ENCODE measurements around the gene SUSD3. TPM values are rescaled to one million over a fixed set of nuclear protein-coding genes. Genes with fewer than 3 reads are reported as not detected.
A peak's percentile ranks its signal among the peaks of the same experiment; 100 is the strongest.

SUSD3 gene
- total RNA-seq, 3 donors from 2014 or later, result 1.3 to 52.4 (median 45.9) TPM

DNA sequence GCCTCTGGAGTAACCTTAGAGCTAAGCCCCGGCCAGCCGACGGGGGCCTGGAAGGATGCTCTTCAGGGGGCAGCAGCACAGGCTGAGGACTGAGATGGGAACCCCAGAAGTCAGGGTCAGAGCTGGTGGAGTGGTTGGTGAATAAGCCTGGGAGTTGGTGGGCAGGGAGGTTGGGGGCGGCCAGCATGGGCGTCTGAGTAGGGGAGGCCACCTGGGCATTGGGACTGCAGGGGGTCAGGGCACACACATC is 61.1 kb downstream of the SUSD3 start:
- no peak overlapping the region for H3K4me3 ChIP-seq
- TF ChIP-seq POLR2AphosphoS5 (IDR thresholded peaks at IDR 0.05) (no peak), CTCF (IDR thresholded peaks at IDR 0.05) (no peak), POLR2A (IDR thresholded peaks at IDR 0.05) (no peak)
- intact Hi-C loops (cut with DNase I; ENCODE audit: low total_unique reads), result no loop called here

DNA sequence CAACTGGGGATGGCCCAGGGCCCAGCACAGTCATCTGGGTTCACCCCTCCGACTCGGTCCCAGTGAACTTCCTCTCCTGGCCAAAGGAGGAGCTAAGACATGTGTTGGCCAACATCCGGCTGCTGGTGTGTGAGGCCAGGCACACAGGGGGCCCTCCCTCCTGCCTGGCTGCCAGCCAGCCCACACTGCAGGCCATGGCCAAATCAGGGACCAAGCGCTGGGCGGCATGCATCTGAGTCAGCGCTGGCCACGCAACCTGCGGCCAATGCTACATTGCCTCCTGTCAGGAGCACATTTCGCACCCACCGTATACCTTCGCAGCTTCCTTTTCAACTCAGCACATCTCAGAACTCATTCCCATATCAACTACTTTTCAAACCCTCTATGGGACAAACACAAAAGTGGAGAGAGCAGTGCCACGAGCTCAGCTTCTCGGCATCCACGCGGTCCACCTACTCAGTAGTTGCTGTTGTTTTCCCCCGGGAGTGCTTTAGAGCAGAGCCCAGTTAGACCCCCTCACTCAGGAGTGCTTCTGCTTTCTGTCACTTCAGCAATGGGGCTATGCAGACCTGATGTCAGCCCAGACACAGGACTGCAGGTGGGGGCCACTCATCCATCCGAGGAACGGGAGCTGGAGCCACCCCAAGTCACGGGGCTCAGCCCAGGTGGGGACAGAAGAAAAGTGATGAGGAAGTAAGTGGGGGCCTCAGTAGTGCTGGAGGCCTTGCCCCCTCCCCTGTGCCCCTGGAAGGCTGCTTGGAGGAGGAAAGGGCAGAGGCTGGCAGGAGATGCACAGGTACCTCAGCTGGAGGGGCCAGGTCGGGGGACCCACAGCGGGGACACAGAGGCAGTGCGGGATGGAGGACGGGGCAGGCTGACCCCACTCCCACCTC is 61.7 kb downstream of the SUSD3 start:
- Histone ChIP-seq H3K4me3 (no peak overlapping the region), H3K36me3 (no peaks in the 10 kb centered on the region), H3K27me3 (no peaks in the 10 kb centered on the region), H3K27ac (peak overlapping the region; percentile 69 to 83), H3K9me3 (no peaks in the 10 kb centered on the region), H3K4me1 (peaks cover 5 to 8% of the 10 kb centered on the region in 2 donors)
- intact Hi-C loops (cut with DNase I; ENCODE audit: low total_unique reads), result no loop called here
- TF ChIP-seq POLR2AphosphoS5 (IDR thresholded peaks at IDR 0.05), result peak; percentile 75 to 87 (median 78)
- TF ChIP-seq CTCF (IDR thresholded peaks at IDR 0.05), result peak; percentile 60 to 63 (median 60)
- no peak for TF ChIP-seq POLR2A (IDR thresholded peaks at IDR 0.05)
- DNase-seq (ENCODE audit: low spot score in 2 of 2), result peak; percentile 90 to 94

More for the DNA sequence above, 61.1 kb downstream of the SUSD3 start:
- Histone ChIP-seq H3K27me3 (no peaks in the 10 kb centered on the region), H3K4me1 (peaks cover 5 to 8% of the 10 kb centered on the region in 2 donors), H3K36me3 (no peaks in the 10 kb centered on the region), H3K27ac (peak overlapping the region; percentile 69 to 83), H3K9me3 (no peaks in the 10 kb centered on the region)
- DNase-seq (ENCODE audit: low spot score in 2 of 2), result no peak

GRCh38 chr9:93120846-93121315 is 62.4 kb downstream of the SUSD3 start:
- intact Hi-C loops (cut with DNase I; ENCODE audit: low total_unique reads), result no loop called here
- Histone ChIP-seq H3K36me3 (no peaks in the 10 kb centered on the region), H3K27ac (peak overlapping the region; percentile 69 to 83), H3K4me1 (peaks cover 5 to 8% of the 10 kb centered on the region in 2 donors), H3K4me3 (no peak overlapping the region), H3K27me3 (no peaks in the 10 kb centered on the region), H3K9me3 (no peaks in the 10 kb centered on the region)
- DNase-seq (ENCODE audit: low spot score in 2 of 2), result no peak
- no peak for TF ChIP-seq CTCF (IDR thresholded peaks at IDR 0.05)
- no peak for TF ChIP-seq POLR2AphosphoS5 (IDR thresholded peaks at IDR 0.05)
- no peak for TF ChIP-seq POLR2A (IDR thresholded peaks at IDR 0.05)

- no peaks in the 10 kb centered on the region for H3K9me3 ChIP-seq
- intact Hi-C loops (cut with DNase I; ENCODE audit: low total_unique reads), result no loop called here
- H3K36me3 ChIP-seq, result no peaks in the 10 kb centered on the region
- H3K27ac ChIP-seq, result peak overlapping the region; percentile 69 to 83
- H3K4me1 ChIP-seq, result peaks cover under 1 to 8% of the 10 kb centered on the region in 2 donors
- DNase-seq (ENCODE audit: low spot score in 2 of 2), result peak in 1 of 2 donors; percentile 45
- H3K4me3 ChIP-seq, result no peak overlapping the region
- TF ChIP-seq POLR2A (IDR thresholded peaks at IDR 0.05) (no peak), CTCF (IDR thresholded peaks at IDR 0.05) (no peak), POLR2AphosphoS5 (IDR thresholded peaks at IDR 0.05) (no peak)
- H3K27me3 ChIP-seq, result no peaks in the 10 kb centered on the region
These were observed 63.1 kb downstream of the SUSD3 start for GRCh38 chr9:93121316-93122241.

Data from breast epithelium (tissue), 4 donors.